ENCODE measurements around the gene SPTAN1.

DNA sequence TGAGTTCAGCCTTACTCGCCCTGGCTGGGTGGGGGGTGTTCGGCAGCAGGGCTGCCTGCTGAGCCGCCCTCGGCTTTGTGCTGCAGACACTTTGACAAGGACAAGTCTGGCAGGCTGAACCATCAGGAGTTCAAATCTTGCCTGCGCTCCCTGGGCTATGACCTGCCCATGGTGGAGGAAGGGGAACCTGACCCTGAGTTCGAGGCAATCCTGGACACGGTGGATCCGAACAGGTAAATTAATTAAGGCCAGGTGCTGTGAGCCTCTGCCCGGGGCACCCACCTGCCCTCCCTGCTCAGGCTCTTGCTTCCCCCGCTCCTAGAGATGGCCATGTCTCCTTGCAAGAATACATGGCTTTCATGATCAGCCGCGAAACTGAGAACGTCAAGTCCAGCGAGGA is 80.1 kb downstream of the SPTAN1 start:
- TF ChIP-seq, protein P1, sequence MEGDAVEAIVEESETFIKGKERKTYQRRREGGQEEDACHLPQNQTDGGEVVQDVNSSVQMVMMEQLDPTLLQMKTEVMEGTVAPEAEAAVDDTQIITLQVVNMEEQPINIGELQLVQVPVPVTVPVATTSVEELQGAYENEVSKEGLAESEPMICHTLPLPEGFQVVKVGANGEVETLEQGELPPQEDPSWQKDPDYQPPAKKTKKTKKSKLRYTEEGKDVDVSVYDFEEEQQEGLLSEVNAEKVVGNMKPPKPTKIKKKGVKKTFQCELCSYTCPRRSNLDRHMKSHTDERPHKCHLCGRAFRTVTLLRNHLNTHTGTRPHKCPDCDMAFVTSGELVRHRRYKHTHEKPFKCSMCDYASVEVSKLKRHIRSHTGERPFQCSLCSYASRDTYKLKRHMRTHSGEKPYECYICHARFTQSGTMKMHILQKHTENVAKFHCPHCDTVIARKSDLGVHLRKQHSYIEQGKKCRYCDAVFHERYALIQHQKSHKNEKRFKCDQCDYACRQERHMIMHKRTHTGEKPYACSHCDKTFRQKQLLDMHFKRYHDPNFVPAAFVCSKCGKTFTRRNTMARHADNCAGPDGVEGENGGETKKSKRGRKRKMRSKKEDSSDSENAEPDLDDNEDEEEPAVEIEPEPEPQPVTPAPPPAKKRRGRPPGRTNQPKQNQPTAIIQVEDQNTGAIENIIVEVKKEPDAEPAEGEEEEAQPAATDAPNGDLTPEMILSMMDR (IDR thresholded peaks at IDR 0.05) = no peak
- TF ChIP-seq POLR2AphosphoS5 (IDR thresholded peaks at IDR 0.05; ENCODE audit: low read depth, low read length) = no peak
- TF ChIP-seq TCF7L2 (IDR thresholded peaks at IDR 0.05; ENCODE audit: low read depth, low read length) = no peak
- TF ChIP-seq SIN3A (IDR thresholded peaks at IDR 0.05; ENCODE audit: borderline replicate concordance, insufficient read depth, low read depth, low read length) = no peak
- TF ChIP-seq REST (IDR thresholded peaks at IDR 0.05; ENCODE audit: insufficient read depth in 1 of 2, low read depth in 2 of 2, low read length in 1 of 2) = no peak
